WERI-Rb-1 (cell line): ENCODE results near the gene C22orf23.

ENCODE experiments used
- DNase-seq: peaks from one replicate; pipeline ENCODE4 v3.0.0-alpha.2; 2020
- H3K27ac ChIP-seq: fragments of 250-450 bp; sonication (Bioruptor Pico); 2 replicates; pipeline ENCODE4 v1.5.1; 2020; ENCODE audit warnings: mild to moderate bottlenecking, moderate library complexity
- H3K27me3 ChIP-seq: fragments of 250-450 bp; sonication (Bioruptor Pico); 2 replicates; pipeline ENCODE4 v1.5.1; 2021; ENCODE audit warnings: mild to moderate bottlenecking, low read depth, moderate library complexity; ENCODE audit not compliant: insufficient read depth, severe bottlenecking
- H3K36me3 ChIP-seq: fragments of 250-450 bp; sonication (Bioruptor Pico); 2 replicates; pipeline ENCODE4 v1.5.1; 2020; ENCODE audit warnings: mild to moderate bottlenecking, moderate library complexity
- H3K4me3 ChIP-seq: 2 replicates; pipeline ENCODE4 v1.5.1; 2011; ENCODE audit warnings: low read depth, mild to moderate bottlenecking, control low read depth, low read length
- H3K9me3 ChIP-seq: fragments of 250-450 bp; sonication (Bioruptor Pico); 2 replicates; pipeline ENCODE4 v1.5.1; 2021; ENCODE audit warnings: mild to moderate bottlenecking, moderate library complexity; ENCODE audit not compliant: severe bottlenecking
- TF ChIP-seq, protein P1 (sequence below): IDR thresholded peaks from 2 replicates; pipeline ENCODE4 v1.5.1; 2011; ENCODE audit warnings: low read depth, mild to moderate bottlenecking, control low read depth, inconsistent platforms, low read length

The C22orf23 gene

DNA sequence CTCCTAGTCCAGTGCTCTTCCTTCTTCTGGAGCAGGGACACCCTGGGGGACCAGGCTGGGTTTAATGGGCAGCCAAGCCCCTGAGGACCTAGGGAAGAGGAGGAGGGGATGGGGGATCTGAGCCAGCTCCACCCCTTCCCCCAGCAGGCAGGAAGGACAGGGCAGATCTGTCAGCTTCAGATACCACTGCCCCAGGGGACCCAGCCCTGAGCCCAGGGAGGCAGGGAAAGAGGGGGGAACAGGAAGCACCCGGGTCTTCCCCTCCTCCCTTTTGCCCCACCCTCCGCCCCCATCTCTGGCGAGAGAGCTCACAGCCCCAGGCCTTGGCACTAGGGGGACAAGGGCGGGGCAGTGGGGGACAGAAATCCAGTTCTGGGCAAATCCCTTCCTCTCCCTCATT, 42.7 kb upstream of the C22orf23 start:
- Histone ChIP-seq H3K4me3 (no peak overlapping the region), H3K9me3 (no peaks in the 10 kb centered on the region), H3K27me3 (no peaks in the 10 kb centered on the region), H3K27ac (no peak overlapping the region), H3K36me3 (no peaks in the 10 kb centered on the region)
- TF ChIP-seq, protein P1, sequence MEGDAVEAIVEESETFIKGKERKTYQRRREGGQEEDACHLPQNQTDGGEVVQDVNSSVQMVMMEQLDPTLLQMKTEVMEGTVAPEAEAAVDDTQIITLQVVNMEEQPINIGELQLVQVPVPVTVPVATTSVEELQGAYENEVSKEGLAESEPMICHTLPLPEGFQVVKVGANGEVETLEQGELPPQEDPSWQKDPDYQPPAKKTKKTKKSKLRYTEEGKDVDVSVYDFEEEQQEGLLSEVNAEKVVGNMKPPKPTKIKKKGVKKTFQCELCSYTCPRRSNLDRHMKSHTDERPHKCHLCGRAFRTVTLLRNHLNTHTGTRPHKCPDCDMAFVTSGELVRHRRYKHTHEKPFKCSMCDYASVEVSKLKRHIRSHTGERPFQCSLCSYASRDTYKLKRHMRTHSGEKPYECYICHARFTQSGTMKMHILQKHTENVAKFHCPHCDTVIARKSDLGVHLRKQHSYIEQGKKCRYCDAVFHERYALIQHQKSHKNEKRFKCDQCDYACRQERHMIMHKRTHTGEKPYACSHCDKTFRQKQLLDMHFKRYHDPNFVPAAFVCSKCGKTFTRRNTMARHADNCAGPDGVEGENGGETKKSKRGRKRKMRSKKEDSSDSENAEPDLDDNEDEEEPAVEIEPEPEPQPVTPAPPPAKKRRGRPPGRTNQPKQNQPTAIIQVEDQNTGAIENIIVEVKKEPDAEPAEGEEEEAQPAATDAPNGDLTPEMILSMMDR: no peak
- DNase-seq: no peak

DNA sequence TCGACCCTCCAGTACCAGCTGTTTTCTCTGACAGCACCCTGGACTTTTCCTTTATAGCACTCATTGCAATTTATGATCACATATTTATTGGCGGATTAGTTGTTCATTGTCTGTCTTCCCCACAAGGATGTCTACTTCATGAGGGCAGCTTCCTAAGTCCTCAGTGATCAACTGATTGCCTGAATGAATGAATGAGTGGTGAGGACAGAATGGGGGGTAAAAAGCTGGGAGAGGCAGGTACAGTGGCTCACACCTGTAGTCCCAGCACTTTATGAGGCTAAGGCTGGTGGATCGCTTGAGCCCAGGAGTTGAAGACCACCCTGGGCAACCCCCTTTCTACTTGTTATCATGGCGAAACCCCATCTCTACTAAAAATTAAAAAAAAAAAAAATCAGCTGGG, 42.1 kb upstream of the C22orf23 start:
- Histone ChIP-seq H3K27me3 (no peaks in the 10 kb centered on the region), H3K9me3 (no peaks in the 10 kb centered on the region), H3K36me3 (no peaks in the 10 kb centered on the region), H3K27ac (no peak overlapping the region), H3K4me3 (no peak overlapping the region)
- TF ChIP-seq, protein P1: no peak
- DNase-seq: no peak

GRCh38 chr22:37994982-37995381, 41.6 kb upstream of the C22orf23 start:
- Histone ChIP-seq H3K36me3 (no peaks in the 10 kb centered on the region), H3K4me3 (no peak overlapping the region), H3K27ac (no peak overlapping the region), H3K9me3 (no peaks in the 10 kb centered on the region), H3K27me3 (no peaks in the 10 kb centered on the region)
- TF ChIP-seq, protein P1: no peak
- DNase-seq: no peak

GRCh38 chr22:37994049-37994448, 40.6 kb upstream of the C22orf23 start:
- H3K9me3 ChIP-seq: no peaks in the 10 kb centered on the region

GRCh38 chr22:37991731-37992442, 38.5 kb upstream of the C22orf23 start:
- Histone ChIP-seq H3K36me3 (no peaks in the 10 kb centered on the region), H3K27me3 (no peaks in the 10 kb centered on the region), H3K9me3 (no peaks in the 10 kb centered on the region), H3K27ac (no peak overlapping the region), H3K4me3 (no peak overlapping the region)
- DNase-seq: no peak
- TF ChIP-seq, protein P1: no peak

More at GRCh38 chr22:37994049-37994448, 40.6 kb upstream of the C22orf23 start:
- TF ChIP-seq, protein P1: no peak
- DNase-seq: no peak
- Histone ChIP-seq H3K27ac (no peak overlapping the region), H3K4me3 (no peak overlapping the region), H3K27me3 (no peaks in the 10 kb centered on the region), H3K36me3 (no peaks in the 10 kb centered on the region)

DNA sequence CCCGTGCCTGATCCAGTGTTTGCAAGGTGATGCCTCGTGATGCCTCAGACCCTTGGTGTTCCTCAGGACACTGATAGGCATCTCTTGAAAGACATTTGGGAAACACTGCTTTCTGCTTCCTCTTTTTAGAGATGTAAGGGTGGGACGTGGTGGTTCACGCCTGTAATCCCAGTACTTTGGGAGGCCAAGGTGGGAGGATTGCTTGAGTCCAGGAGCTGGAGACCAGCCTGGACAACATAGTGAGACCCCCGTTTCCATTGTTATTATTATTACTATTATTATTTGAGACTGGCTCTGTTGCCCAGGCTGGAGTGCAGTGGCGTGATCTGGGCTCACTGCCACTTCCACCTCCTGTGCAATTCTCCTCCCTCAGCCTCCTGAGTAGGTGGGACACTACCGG, 37.5 kb upstream of the C22orf23 start:
- H3K27me3 ChIP-seq: no peaks in the 10 kb centered on the region
- no peaks in the 10 kb centered on the region for H3K9me3 ChIP-seq
- no peak overlapping the region for H3K27ac ChIP-seq
- TF ChIP-seq, protein P1: no peak
- H3K36me3 ChIP-seq: no peaks in the 10 kb centered on the region
- H3K4me3 ChIP-seq: no peak overlapping the region
- DNase-seq: no peak
